Measurements from ENCODE around the gene SNTG2.
"Not testable (repeated sequence)": the region's sequence is repeated elsewhere in the genome, so short reads cannot be mapped to it uniquely, and the experiment has no call there.

Gene SNTG2

GRCh38 chr2:1055014-1055595, 104.5 kb downstream of the SNTG2 start:
- no peak for DNase-seq

DNA sequence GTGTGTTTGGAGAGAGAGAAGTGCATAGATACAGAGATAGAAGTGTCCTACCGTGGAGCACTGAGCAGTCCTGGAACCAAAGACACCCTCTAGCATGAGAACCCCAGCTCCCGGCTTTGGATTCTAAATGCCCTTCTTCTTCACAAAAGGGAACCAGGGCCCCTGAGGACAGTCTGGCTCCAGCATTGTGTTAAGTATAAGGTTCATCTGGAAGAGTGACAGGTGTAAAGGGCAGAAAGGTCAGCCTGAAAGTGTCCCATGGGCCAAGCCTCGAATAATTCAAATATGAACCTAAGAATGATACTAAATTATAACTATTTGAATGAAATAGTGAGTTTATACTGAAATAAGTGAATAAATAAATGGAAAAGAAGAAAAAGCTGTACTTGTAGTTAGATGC, 109.7 kb downstream of the SNTG2 start:
- DNase-seq = no peak

GRCh38 chr2:1060987-1061386, 110.3 kb downstream of the SNTG2 start:
- no peak for DNase-seq

DNA sequence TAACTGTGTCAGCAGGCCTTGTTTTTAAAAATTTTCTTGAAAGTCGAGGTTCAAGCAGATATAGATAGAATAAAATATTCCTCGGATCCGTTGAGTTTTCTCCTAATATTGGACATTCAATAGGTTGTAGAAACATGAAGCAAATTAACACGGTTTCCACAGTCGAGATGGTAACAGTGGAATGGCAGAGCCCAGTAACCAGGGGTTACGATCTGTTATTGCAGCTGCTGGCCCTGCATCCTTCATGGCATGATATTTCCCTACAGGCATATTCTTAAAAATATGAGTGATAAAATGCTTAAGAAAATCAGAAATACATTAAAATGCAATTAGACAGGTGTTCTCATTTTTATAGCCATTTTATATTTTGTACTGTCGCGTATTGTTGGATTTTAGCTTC, 117.6 kb downstream of the SNTG2 start:
- no peak for DNase-seq

GRCh38 chr2:1068822-1069221, 118.2 kb downstream of the SNTG2 start:
- DNase-seq = no peak

DNA sequence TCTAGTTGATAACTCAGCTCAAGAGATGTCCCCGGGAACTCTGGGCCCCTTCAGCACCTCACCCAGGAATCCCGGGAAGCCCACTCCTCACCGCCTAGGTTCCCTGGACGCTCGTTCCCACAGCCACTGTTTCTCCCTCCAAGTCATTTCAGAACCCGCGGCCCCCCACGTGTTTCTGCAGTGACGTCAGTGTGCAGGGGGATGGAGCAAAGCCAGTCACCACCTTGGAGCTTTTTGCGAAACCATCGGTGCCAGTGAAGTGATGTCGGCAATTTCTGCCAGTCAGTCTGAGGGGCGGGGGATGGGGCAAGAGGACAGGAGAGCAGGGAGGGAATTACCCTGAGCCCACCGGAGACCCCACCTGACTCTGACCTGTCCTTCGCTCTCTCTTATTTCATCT, 119.2 kb downstream of the SNTG2 start:
- no peak for DNase-seq

DNA sequence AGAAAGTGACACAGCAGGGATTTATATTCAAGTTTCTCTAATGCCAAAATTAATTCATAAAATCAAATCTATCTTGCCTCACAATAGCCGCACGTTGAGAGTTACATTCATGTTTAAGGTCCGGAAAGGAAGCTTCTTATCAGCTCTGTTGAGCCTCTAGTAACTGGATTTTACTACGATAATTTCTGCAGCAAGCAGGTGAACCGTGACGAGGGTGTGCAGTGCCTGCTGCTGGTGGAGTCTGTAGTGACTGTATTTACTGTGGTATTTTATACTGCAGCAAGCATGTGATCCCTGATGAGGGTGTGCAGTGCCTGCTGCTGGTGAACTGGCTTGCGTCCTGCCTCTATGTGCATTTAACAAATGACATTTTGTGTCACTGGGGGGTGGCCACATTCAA, 120.0 kb downstream of the SNTG2 start:
- DNase-seq = no peak

DNA sequence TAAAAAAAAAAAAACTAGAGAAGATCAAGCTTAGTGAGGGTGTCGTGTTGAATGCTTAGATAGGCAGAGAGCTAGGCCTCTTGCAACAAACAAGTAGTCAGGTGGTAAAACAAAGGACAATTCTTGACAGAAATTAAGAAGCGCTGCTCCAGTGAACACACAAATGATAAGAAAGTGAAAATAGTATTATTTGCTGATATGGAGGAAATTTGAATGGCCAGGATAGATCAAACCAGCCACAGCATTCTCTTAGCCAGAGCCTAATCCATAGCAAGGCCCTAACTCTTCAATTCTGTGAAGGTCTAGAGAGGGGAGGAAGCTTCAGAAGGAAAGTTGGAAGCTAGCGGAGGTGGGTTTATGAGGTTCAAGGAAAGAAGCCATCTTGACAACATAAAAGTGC, 121.0 kb downstream of the SNTG2 start:
- DNase-seq = no peak

DNA sequence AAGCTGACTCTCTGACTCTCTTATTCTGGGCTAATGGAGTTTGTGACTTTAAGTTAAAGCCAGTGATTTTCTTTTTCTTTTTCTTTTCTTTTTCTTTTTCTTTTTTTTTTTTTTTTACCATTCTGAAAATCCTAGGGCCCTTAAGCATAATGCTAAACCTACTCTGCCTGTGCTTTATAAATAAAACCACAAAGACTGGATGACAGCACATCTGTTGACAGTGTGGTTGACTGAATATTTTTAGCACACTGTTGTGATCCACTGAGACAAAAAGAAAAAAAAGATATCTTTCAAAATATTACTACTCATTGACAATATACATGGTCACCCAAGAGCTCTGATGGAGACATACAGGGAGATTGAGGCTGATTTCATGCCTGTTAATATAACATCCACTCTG, 121.6 kb downstream of the SNTG2 start:
- DNase-seq = no peak

DNA sequence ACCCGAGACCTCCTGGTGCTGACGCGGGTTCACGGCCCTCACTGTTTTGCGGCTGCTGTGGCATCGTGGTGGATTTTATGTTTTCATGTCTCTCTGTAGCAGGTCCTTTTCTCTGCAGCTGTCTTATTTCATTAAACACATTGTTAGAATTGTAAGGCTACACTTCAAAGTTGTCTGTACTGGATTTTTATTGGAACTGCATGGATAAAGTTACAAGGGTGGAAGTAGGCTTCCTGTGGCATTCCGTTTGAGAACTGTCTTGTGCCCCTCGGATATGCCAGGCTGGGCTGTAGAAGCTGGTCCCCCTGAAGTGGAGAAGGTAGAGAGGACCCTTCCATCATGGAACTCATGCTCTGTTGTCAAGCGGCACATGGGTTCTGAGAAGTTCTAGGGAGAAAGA, 127.3 kb downstream of the SNTG2 start:
- DNase-seq = no peak

DNA sequence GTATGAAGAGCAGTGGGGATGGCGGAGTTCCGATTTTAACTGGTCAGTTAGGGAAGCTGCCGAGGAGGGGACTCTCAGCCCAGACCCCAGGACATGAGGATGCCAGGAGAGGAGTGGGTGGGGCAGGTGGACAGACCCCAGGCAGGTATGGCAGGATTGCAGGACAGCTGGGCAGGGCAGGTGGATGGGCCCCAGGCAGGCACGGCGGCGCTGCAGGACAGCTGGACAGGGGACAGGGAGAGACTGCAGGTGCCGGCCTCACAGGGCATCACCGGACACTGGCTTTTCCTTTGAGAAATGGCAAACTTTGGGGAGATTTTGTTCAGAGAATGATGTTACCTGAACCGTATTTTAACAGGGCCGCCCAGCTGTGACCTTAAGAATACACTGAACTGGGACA, 127.7 kb downstream of the SNTG2 start:
- no peak for DNase-seq

DNA sequence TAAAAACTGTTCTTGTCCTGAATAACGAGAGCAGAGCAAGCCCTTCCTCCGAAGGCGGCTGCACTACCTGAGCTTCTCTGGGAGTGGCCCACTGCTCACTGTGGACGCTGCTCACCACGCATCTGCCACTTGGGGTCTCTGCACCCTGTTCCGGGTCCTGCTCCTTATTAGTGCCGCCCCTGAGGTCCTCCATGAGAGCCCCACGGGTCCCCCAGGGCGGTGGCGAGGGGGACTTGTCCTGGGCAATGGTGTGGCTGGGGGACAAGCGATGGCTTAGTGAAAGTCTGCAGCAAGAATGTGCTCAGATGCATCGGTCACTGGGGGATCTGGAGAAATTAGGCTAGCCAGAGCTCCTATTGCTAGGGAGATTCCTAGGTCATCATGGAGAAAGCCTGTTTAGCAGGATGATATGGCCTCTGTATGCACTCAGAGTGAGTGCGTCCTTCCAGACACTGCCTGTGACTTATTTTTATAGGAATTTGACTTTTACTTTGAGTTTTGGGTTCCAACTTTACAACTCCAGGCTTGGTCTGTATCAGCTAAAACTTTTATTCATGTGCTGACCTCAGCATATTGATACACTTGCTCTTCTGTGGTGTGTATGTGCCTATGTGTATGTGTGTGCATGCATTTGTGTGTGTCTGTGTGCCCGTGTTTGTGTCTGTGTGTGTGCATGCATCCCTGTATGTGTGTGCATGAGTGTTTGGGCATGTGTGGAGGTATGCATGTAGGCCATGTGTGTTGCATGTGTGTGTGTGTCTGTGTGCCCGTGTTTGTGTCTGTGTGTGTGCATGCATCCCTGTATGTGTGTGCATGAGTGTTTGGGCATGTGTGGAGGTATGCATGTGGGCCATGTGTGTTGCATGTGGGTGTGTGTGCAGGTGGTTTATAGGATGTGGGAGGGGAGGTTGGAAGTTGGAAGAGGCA, 129.5 kb downstream of the SNTG2 start:
- DNase-seq = no peak

GRCh38 chr2:1081451-1082225, 131.0 kb downstream of the SNTG2 start:
- DNase-seq = no peak

- DNase-seq = no peak
Observed at GRCh38 chr2:1082456-1083205, 132.0 kb downstream of the SNTG2 start.

GRCh38 chr2:1088192-1088860, 137.7 kb downstream of the SNTG2 start:
- DNase-seq = no peak

DNA sequence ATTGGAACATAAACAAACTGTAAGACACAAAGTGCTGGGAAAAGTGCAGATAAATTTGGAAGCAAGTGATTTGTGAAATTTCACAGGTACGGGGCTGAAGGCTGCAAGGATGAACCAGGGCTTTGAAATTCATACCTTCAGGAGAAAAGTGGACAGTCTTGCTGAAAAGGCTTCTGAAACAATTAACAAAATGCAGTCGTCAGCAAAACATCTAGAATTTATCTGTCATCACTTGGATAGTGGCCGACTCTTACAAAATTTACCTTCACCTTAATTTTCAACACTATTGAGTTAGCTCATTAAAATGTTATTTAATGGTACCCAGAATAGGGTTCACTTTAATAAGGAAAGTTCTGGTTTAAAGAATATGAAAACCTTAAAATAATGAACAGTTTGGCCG, 138.3 kb downstream of the SNTG2 start:
- DNase-seq = no peak

- no peak for DNase-seq
Observed at GRCh38 chr2:1091895-1092585, 141.4 kb downstream of the SNTG2 start.

- DNase-seq = not testable (repeated sequence)
Observed at GRCh38 chr2:1093668-1094067, 143.0 kb downstream of the SNTG2 start.

GRCh38 chr2:1097101-1097500, 146.5 kb downstream of the SNTG2 start:
- no peak for DNase-seq

DNA sequence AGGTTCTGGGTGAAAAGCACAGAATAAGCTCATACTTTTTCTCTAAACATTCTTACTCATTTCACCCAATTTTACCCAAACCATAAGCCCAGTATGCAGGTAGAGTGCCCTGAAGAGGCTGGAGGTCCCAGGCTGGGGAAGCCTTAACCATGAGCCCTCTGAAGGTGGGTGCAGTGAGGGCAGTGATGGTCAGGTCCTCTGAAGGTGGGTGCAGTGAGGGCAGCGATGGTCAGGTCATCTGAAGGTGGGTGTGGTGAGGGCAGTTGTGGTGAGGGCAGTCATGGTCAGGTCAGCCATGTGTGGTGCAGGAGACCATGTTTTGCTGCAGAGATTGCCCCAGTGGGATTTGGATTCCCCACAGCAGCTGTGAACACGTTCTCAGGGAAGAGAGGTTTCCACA, 148.8 kb downstream of the SNTG2 start:
- DNase-seq = no peak

- no peak for DNase-seq
Observed at GRCh38 chr2:1101011-1101782, 150.5 kb downstream of the SNTG2 start.

All from NCI-H1694 treated with DMSO at 0.1 percent for 48 hours (cell line).